HL-60 (cell line): Measurements from ENCODE around the gene RNU1-4.
"Not testable (repeated sequence)": the region's sequence is repeated elsewhere in the genome, so short reads cannot be mapped to it uniquely, and the experiment has no call there.

ENCODE experiments used
- GABPA ChIP-seq: IDR thresholded peaks from 2 replicates; pipeline ENCODE4 v1.6.1; 2012; ENCODE audit warnings: low read depth
- POLR2AphosphoS5 ChIP-seq: IDR thresholded peaks from 2 replicates; pipeline ENCODE4 v1.6.1; 2012; ENCODE audit warnings: low read depth
- TF ChIP-seq, protein P1 (sequence below): IDR thresholded peaks from one replicate; pipeline ENCODE4 v1.5.1; 2011; ENCODE audit warnings: low read length, control low read depth, inconsistent platforms; ENCODE audit not compliant: insufficient read depth
- TF ChIP-seq, protein P2 (sequence below): IDR thresholded peaks from 2 replicates; pipeline ENCODE4 v1.6.1; 2012; ENCODE audit warnings: low read depth; ENCODE audit not compliant: insufficient replicate concordance

DNA sequence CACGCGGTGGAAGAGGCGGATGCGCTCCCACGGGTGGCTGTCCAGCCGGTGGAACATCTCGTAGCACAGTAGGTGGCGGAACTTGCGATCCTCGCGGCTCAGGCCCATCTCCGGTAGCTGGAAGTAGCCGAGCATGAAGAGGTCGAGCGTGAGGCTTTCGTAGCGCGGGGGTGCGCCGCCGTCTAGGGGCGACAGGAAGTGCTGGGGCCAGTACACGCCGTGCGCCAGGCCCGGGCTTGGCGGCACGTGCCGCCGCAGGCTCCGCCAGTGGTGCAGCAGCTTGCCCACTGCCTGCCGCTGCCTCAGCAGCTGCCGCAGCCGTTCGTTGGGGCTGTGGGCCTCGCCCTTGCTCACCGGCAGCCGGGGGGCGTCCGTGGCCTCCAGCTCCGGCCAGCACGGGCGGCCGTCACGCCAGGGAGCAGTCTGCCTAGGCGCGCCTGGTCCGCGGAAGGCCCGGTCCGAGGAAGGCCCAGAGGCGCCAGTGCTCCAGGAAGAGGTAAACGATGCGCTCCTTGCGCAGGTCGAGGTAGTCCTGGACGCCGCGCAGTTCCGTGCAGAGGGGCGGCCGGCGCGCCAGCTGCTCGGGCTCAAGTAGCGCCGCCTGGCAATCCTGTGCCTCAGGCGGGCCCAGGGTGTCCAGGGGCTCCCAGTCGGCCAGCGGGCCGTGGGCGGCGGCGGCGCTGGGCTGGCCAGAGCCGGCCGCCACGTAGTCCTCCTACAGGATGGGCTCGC lies 47.4 kb upstream of the RNU1-4 start:
- TF ChIP-seq, protein P1, sequence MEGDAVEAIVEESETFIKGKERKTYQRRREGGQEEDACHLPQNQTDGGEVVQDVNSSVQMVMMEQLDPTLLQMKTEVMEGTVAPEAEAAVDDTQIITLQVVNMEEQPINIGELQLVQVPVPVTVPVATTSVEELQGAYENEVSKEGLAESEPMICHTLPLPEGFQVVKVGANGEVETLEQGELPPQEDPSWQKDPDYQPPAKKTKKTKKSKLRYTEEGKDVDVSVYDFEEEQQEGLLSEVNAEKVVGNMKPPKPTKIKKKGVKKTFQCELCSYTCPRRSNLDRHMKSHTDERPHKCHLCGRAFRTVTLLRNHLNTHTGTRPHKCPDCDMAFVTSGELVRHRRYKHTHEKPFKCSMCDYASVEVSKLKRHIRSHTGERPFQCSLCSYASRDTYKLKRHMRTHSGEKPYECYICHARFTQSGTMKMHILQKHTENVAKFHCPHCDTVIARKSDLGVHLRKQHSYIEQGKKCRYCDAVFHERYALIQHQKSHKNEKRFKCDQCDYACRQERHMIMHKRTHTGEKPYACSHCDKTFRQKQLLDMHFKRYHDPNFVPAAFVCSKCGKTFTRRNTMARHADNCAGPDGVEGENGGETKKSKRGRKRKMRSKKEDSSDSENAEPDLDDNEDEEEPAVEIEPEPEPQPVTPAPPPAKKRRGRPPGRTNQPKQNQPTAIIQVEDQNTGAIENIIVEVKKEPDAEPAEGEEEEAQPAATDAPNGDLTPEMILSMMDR = not testable (repeated sequence)
- not testable (repeated sequence) for TF ChIP-seq POLR2AphosphoS5, GABPA
- TF ChIP-seq, protein P2, sequence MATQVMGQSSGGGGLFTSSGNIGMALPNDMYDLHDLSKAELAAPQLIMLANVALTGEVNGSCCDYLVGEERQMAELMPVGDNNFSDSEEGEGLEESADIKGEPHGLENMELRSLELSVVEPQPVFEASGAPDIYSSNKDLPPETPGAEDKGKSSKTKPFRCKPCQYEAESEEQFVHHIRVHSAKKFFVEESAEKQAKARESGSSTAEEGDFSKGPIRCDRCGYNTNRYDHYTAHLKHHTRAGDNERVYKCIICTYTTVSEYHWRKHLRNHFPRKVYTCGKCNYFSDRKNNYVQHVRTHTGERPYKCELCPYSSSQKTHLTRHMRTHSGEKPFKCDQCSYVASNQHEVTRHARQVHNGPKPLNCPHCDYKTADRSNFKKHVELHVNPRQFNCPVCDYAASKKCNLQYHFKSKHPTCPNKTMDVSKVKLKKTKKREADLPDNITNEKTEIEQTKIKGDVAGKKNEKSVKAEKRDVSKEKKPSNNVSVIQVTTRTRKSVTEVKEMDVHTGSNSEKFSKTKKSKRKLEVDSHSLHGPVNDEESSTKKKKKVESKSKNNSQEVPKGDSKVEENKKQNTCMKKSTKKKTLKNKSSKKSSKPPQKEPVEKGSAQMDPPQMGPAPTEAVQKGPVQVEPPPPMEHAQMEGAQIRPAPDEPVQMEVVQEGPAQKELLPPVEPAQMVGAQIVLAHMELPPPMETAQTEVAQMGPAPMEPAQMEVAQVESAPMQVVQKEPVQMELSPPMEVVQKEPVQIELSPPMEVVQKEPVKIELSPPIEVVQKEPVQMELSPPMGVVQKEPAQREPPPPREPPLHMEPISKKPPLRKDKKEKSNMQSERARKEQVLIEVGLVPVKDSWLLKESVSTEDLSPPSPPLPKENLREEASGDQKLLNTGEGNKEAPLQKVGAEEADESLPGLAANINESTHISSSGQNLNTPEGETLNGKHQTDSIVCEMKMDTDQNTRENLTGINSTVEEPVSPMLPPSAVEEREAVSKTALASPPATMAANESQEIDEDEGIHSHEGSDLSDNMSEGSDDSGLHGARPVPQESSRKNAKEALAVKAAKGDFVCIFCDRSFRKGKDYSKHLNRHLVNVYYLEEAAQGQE = not testable (repeated sequence)
